Measurements from ENCODE around the gene DNAJC1.

Gene DNAJC1

GRCh38 chr10:21919906-21920305 is 83.6 kb downstream of the DNAJC1 start:
- H3K27ac ChIP-seq: no peak overlapping the region
- TF ChIP-seq ZFX (IDR thresholded peaks at IDR 0.05; ENCODE audit: borderline replicate concordance) (no peak), CTCF (IDR thresholded peaks at IDR 0.05) (no peak)

GRCh38 chr10:21919117-21919516 is 84.4 kb downstream of the DNAJC1 start:
- TF ChIP-seq ZFX (IDR thresholded peaks at IDR 0.05; ENCODE audit: borderline replicate concordance): no peak
- no peak for TF ChIP-seq CTCF (IDR thresholded peaks at IDR 0.05)
- H3K27ac ChIP-seq: no peak overlapping the region

DNA sequence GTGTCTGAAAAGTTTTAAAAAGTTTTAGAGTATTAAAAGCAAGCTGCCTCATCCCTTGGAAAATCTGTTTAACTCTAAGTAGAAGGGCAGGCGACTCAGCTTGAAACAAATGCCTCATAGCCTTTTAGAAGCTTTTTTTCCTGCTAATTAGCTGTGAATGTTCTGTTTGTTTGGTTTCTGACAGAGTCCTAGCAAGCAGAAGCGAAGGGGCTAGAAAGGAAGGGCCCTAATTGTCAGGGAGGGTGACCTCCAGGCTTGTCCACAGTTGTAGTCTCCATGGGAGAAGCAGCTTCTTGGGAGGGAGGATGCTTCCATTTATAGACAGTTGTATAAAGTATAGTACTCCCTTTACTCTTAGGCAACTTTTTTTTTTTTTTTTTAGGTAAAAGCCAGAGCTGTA is 90.9 kb downstream of the DNAJC1 start:
- H3K27ac ChIP-seq: no peak overlapping the region
- TF ChIP-seq CTCF (IDR thresholded peaks at IDR 0.05): no peak

GRCh38 chr10:21910798-21911197 is 92.7 kb downstream of the DNAJC1 start:
- H3K27ac ChIP-seq: no peak overlapping the region
- TF ChIP-seq CTCF (IDR thresholded peaks at IDR 0.05): no peak
- no peak for TF ChIP-seq ZFX (IDR thresholded peaks at IDR 0.05; ENCODE audit: borderline replicate concordance)

- TF ChIP-seq ZFX (IDR thresholded peaks at IDR 0.05; ENCODE audit: borderline replicate concordance): no peak
- no peak for TF ChIP-seq CTCF (IDR thresholded peaks at IDR 0.05)
Measured at GRCh38 chr10:21907436-21907835, 96.1 kb downstream of the DNAJC1 start.

DNA sequence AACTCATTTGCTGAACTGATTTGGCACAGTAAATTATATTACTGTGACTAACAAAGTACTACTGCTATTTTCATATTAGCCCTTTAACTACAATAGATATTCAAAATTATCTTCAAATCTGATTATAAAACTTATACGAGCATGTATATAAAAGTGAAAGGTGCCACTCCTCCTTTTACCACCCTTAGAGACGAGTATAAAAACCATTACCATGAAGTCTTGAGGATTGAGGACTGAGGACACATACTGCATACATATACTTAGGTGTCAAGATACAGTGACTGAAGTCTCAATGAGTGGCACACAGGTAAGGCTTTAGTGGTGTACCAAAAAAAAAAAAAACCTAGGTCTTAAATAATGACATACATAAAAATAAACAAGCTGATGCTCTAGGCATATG is 98.6 kb downstream of the DNAJC1 start:
- no peak for TF ChIP-seq CTCF (IDR thresholded peaks at IDR 0.05)
- TF ChIP-seq ZFX (IDR thresholded peaks at IDR 0.05; ENCODE audit: borderline replicate concordance): no peak
- H3K27ac ChIP-seq: no peak overlapping the region

More at GRCh38 chr10:21907436-21907835, 96.1 kb downstream of the DNAJC1 start:
- H3K27ac ChIP-seq: no peak overlapping the region

DNA sequence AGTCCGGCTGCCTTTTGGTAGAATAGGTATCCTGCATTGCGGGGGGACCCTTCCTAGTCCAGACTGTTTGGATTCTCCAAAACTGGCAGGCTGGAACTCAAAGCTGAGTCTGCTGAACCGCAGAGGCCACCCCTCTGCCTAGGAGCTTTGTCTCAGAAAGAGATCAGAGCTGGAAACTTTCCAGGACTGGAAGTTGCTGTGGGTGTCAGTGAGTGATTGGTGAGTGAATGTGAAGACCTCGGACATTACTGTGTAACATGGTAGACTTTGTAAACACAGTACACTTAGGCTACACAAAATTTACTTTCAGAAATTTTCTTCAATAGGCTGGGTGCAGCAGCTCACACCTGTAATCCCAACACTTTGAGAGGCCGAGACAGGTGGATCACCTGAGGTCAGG is 103.8 kb downstream of the DNAJC1 start:
- TF ChIP-seq CTCF (IDR thresholded peaks at IDR 0.05) (no peak), ZFX (IDR thresholded peaks at IDR 0.05; ENCODE audit: borderline replicate concordance) (no peak)
- no peak overlapping the region for H3K27ac ChIP-seq

Data from 22Rv1 (cell line).